Gastroesophageal sphincter (tissue), 4 donors: ENCODE measurements around the gene GJA10. TPM values are rescaled to one million over a fixed set of nuclear protein-coding genes. Genes with fewer than 3 reads are reported as not detected.

Experiments used
- ATAC-seq: fragments of 150-250 bp; one replicate; pipeline ENCODE4 v1.9.1; 2016; ENCODE audit warnings: mild to moderate bottlenecking, moderate library complexity
- H3K27ac ChIP-seq, 4 donors: fragments of 200-600 bp; sonication (generic) in 3 of 4; 1 replicate in 3 of 4; 2 replicates in 1 of 4; pipeline ENCODE4 v1.5.1; 2016 to 2019
- H3K27me3 ChIP-seq: fragments of 200-600 bp; sonication (generic); one replicate; pipeline ENCODE4 v1.5.1; 2019
- H3K36me3 ChIP-seq, 2 donors: fragments of 200-600 bp; sonication (generic); one replicate each; pipeline ENCODE4 v1.5.1; 2019; ENCODE audit warnings: control low read depth in 1 of 2
- H3K4me1 ChIP-seq, 3 donors: fragments of 200-600 bp; sonication (generic); 1 replicate in 2 of 3; 2 replicates in 1 of 3; pipeline ENCODE4 v1.5.1; 2016 to 2019; ENCODE audit warnings: control low read depth in 2 of 3
- H3K4me3 ChIP-seq, 2 donors: fragments of 200-600 bp; sonication (generic); one replicate each; pipeline ENCODE4 v1.5.1; 2019; ENCODE audit warnings: mild to moderate bottlenecking in 1 of 2, moderate library complexity in 1 of 2
- H3K9me3 ChIP-seq, 3 donors: fragments of 200-600 bp; sonication (generic); one replicate each; pipeline ENCODE4 v1.5.1; 2017 to 2019; ENCODE audit warnings: control low read depth in 2 of 3
- EP300 ChIP-seq: sonication (generic); formaldehyde crosslinking; IDR thresholded peaks from one replicate; pipeline ENCODE4 v1.6.1; 2017; ENCODE audit warnings: antibody characterized with exemption, mild to moderate bottlenecking
- POLR2A ChIP-seq, 2 donors: fragments of 450-650 bp; IDR thresholded peaks; one replicate each; pipeline ENCODE4 v1.6.1; 2017; ENCODE audit warnings: antibody characterized with exemption in 2 of 2, mild to moderate bottlenecking in 2 of 2, moderate library complexity in 1 of 2
- POLR2AphosphoS5 ChIP-seq: sonication (generic); formaldehyde crosslinking; IDR thresholded peaks from one replicate; pipeline ENCODE4 v1.6.1; 2017; ENCODE audit warnings: antibody characterized with exemption
- WGBS, 2 donors: methylation state at CpG; one replicate each; pipeline ENCODE4 v1.1.5; 2018; ENCODE audit warnings: low coverage in 1 of 2; 5-methylcytosine and 5-hydroxymethylcytosine counted together
- total RNA-seq, 4 donors: library from RNA; depleted of rRNA; stranded (reverse); fragments of >200 nt; gene quantifications; one replicate each; pipeline ENCODE4 v1.1.0, GENCODE V29; 2016
- TF ChIP-seq, protein P1 (sequence below), 4 experiments: fragments of 200-600 bp in 2 of 4; fragments of 450-650 bp in 2 of 4; sonication (generic) in 1 of 4; IDR thresholded peaks; one replicate each; pipeline ENCODE4 v1.5.1; 2017 to 2019; ENCODE audit warnings: antibody characterized with exemption in 4 of 4, mild to moderate bottlenecking in 2 of 4, moderate library complexity in 2 of 4

Gene GJA10
- total RNA-seq, 4 donors from 2014 or later, result not detected

DNA sequence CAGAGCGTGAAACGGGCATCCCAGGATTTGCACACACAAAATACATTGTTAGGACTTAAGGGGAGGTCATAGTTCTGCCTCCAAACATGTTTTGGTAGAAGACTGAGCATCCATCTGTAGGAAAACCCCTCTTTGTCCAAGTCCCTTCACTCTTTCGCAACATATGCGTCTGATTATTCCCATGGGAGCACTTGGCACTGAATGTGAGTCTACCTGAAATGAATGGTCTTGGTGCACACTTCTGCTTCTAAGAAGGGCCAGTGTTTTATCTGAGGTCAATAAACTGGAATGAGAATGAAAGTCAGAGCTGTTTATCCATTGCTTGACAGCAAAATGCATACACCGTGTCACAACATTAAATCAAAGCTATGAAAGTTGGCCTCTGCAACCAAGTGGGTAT is 33.0 kb downstream of the GJA10 start:
- Histone ChIP-seq H3K4me3 (no peak overlapping the region), H3K27ac (no peak overlapping the region), H3K9me3 (no peaks in the 10 kb centered on the region), H3K4me1 (peaks cover 0 to 6% (median 0%) of the 10 kb centered on the region in 3 donors), H3K36me3 (peaks cover 0 to 4% of the 10 kb centered on the region in 2 donors), H3K27me3 (peaks cover 4% of the 10 kb centered on the region)
- no peak for TF ChIP-seq POLR2A (IDR thresholded peaks at IDR 0.05)
- no peak for TF ChIP-seq EP300
- TF ChIP-seq, protein P1, sequence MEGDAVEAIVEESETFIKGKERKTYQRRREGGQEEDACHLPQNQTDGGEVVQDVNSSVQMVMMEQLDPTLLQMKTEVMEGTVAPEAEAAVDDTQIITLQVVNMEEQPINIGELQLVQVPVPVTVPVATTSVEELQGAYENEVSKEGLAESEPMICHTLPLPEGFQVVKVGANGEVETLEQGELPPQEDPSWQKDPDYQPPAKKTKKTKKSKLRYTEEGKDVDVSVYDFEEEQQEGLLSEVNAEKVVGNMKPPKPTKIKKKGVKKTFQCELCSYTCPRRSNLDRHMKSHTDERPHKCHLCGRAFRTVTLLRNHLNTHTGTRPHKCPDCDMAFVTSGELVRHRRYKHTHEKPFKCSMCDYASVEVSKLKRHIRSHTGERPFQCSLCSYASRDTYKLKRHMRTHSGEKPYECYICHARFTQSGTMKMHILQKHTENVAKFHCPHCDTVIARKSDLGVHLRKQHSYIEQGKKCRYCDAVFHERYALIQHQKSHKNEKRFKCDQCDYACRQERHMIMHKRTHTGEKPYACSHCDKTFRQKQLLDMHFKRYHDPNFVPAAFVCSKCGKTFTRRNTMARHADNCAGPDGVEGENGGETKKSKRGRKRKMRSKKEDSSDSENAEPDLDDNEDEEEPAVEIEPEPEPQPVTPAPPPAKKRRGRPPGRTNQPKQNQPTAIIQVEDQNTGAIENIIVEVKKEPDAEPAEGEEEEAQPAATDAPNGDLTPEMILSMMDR (IDR thresholded peaks at IDR 0.05), result no peak
- no peak for TF ChIP-seq POLR2AphosphoS5
- WGBS, 2 donors, result 90 to 94% methylated on average over 3 to 5 of the region's 5 CpGs
- no peak for ATAC-seq

DNA sequence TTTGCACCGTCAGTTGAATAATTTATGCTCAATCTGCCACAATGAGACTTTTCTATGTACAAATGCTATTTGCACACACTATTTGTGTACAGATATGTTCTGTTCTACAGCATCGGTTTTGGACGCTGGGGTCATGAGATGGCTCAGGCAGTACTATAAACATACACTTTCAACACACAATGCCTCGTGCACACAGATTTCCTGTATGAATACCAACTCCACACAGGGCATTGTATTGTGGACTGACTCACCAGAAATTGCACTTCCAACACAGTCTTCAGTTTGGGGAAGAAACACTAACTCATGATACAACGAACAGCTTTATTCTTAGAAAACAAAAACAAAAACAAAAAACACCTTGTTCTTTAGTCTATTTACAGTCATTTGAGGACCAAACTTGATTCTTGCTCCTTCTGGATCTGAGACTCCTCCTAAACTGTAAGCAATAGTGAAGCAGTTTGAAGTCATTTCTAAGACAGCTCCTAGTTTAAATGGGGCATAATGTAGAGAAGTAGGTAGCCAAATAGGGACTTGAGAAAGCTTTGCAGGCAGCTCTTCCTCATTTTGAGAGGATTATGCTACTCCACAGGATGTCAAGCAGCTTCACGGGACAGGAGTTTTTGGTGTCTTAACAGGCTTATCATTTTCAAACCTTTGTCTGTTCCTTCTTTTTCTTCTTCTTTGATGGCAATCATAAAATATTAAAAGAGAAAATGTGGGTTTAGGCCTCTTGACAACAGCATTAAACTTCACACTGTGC is 33.7 kb downstream of the GJA10 start:
- Histone ChIP-seq H3K4me1 (peaks cover 0 to 6% (median 0%) of the 10 kb centered on the region in 3 donors), H3K9me3 (no peaks in the 10 kb centered on the region), H3K36me3 (peaks cover 0 to 9% of the 10 kb centered on the region in 2 donors), H3K27me3 (no peaks in the 10 kb centered on the region), H3K4me3 (no peak overlapping the region), H3K27ac (no peak overlapping the region)
- TF ChIP-seq POLR2A (IDR thresholded peaks at IDR 0.05) (no peak), POLR2AphosphoS5 (no peak), EP300 (no peak)
- TF ChIP-seq, protein P1 (IDR thresholded peaks at IDR 0.05), result no peak
- ATAC-seq, result no peak
- 61 to 65% methylated on average over 4 to 6 of the region's 6 CpGs for WGBS, 2 donors

DNA sequence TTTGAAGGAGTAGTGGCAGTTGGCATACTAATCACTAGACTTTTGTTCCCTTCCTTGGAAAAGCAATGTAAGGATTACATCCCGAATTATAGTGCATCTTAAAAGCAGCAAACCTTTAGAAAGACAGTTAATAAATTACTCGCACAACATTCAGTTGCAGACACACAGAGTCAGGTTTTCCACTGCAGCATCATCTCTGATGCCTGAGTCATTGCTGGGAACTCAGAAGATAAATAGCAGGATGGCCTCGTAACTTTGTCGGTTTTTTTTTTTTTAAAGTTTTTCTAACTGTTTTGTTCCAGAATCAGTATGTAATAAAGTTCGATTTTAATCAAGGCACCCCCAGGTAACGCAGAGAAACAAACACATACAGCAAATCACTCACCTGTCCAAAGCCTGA is 34.3 kb downstream of the GJA10 start:
- WGBS, 2 donors, result 66 to 72% methylated on average over 6 of the region's 6 CpGs
- ATAC-seq, result no peak

DNA sequence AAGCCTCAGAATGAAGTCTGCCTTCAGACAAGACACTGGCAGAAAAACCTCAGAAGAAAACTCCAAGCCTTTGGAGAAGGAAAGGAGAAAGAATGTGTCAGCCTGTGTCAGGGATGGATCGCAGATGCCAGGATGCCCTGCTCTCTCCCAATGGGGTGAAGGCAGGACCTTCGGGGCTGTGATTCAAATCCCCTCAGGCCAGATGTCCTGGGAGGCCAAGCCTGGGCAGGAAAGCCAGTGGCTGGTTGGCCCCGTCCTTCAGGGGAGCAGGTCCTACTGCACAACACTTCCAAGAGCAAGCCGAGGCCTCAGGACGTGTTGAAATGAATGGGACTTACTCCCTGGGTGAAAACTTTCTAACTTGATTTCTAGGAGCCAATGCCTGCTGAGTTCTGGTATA is 36.5 kb downstream of the GJA10 start:
- WGBS, 2 donors, result 76% methylated on average over 4 of the region's 5 CpGs; no CpG with 5 or more reads in 1 of the 2 donors
- TF ChIP-seq POLR2A (IDR thresholded peaks at IDR 0.05) (no peak), EP300 (no peak), POLR2AphosphoS5 (no peak)
- TF ChIP-seq, protein P1 (IDR thresholded peaks at IDR 0.05), result no peak
- Histone ChIP-seq H3K27ac (no peak overlapping the region), H3K4me3 (no peak overlapping the region), H3K4me1 (peaks cover 0 to 6% (median 0%) of the 10 kb centered on the region in 3 donors), H3K9me3 (no peaks in the 10 kb centered on the region), H3K36me3 (peaks cover 0 to 9% of the 10 kb centered on the region in 2 donors), H3K27me3 (no peaks in the 10 kb centered on the region)
- ATAC-seq, result no peak

More for the DNA sequence above, 34.3 kb downstream of the GJA10 start:
- TF ChIP-seq EP300 (no peak), POLR2A (IDR thresholded peaks at IDR 0.05) (no peak), POLR2AphosphoS5 (no peak)
- TF ChIP-seq, protein P1 (IDR thresholded peaks at IDR 0.05), result no peak
- Histone ChIP-seq H3K4me1 (peaks cover 0 to 6% (median 0%) of the 10 kb centered on the region in 3 donors), H3K36me3 (peaks cover 0 to 9% of the 10 kb centered on the region in 2 donors), H3K4me3 (no peak overlapping the region), H3K27me3 (no peaks in the 10 kb centered on the region), H3K9me3 (no peaks in the 10 kb centered on the region), H3K27ac (no peak overlapping the region)
